SHP77 treated with DMSO at 0.1 percent for 48 hours (cell line): ENCODE measurements around the gene PLB1.

Source experiments
- DNase-seq: peaks from one replicate; lab custom pipeline; 2025; lab: John Stamatoyannopoulos, UW

Gene PLB1

DNA sequence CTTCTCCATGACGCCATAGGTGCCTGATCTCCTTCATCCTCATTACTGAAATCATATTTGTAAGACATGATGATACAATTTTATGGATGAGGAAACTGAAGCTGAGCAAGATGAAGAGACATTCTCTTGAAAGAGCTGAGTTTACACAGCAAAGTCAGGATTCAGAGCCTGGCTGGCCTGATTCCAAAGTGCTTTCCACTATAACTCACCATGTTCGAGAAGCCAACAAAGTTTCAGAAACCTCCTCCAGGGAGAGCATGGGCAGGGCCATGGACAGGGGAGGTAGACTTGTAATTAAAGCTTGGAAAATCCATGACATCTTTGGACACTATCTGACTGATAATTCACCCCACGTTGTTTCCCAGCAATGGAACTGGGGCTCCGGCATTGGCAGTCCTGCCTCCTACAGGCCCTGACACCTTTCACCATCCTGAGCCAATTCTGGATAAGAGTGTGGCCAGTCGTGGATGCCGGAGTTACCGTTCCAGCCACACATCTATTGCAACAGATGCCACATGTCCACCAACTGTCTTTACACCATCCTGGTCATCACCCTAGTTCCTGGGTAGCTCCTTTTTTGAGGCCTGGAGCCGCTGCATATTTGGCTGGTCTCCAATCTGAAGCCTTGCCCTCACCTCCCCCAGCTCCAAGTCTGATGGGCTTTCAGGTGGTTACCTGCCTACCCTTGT is 170.8 kb downstream of the PLB1 start:
- DNase-seq = no peak

DNA sequence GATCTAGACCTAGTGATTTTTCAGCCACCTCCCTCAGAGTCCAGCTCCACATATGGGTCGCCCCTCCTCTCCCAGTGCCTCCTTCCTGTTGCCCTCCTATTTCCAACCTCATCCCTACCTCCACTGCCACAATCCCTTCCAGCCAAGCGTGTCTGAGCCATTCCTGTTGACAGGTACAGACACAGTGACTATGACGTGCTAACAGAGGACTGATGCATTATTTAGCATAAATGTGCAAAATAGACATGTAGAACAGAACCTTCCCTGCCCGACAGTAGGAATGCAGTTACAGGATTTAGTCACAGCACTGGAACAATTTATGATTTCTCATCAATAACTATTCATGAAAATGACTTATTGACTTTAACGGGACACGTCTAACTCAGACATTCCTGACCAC is 171.4 kb downstream of the PLB1 start:
- no peak for DNase-seq

DNA sequence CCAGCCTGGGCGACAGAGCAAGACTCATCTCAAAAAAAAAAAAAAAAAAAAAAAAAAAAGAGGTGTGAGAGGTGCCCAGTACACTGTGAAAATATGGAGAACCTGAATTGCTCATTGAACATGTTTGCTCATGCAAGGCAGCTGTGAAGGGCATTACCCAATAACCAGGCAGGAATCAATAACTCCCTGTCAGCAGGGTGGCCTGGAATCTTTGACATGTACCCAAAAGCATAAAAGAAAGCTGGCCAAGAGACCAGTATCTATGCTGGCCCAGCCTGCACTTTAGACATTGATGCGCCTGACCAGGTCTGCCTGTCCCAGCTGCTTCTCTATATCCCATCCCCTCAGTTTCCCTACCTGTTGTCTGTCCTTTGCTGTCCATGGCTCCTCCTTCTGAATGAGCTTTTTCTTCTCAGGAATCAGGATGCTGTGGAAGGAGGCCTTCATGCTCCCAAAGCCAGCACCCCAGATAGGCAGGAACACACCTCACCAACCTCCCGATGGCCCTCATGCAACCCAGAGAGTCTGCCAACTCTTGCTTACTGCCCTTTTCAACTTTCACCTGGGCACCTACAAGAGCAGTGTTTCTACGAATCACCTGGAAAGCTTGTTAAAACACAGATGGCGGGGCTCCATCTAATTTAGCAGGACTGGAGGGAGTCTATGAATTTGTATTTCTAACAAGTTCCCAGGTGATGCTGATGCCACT is 172.4 kb downstream of the PLB1 start:
- DNase-seq = no peak

DNA sequence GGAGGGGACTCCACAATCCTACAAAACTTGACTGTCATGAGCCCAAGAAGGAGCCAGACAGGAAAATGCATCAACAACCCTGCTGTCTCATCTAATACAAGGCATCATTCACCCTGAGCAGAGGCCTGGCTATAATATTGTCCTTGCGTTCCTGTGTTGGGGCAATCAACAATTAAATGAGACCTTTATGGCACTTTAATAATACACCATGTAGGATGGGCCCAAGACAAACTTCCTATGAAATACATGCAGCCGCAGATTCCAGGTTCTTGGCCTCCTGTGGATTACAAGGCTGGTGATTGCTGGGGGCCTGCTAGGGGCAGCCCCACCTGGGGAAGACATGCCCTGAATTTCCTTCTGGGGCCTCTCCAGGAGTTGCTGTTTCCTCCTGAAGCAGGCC is 173.0 kb downstream of the PLB1 start:
- DNase-seq = no peak

DNA sequence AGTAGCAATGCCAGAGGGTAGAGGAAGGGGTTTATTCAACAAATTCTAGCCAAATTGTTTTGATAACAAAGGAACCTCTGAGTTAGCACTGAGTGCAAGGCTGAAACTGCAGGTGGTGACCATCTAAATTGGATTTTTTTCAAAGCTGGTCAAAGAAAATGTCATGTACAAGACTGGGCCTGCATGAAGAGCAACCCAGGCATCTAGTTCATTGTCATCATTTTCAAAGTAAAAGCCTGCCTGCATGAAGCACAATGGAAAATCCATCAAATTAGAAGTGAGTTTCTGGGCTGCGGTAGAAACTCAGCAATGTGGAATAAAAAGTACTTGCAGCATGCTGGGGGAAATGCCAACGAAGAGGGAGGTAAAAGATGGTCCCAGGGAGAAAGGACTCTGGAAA is 175.0 kb downstream of the PLB1 start:
- DNase-seq = no peak

DNA sequence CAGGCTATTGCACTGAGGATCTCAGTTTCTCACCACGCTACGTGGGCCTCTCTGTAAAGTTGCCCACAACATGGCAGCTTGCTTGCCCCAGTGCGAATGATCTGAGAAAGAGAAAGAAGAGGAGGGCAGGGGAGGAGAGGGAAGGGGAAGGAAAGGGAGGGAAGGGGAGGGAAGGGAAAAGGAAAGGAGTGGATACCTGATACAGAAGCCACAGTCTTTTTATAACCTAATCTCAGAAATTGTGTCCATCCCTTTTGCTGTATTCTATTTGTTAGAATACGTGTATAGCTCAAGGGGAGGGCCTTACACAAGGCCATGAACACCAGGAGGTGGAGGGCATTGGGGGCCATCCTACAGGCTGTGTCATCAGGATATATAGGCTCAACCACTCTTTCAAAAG is 177.5 kb downstream of the PLB1 start:
- no peak for DNase-seq

DNA sequence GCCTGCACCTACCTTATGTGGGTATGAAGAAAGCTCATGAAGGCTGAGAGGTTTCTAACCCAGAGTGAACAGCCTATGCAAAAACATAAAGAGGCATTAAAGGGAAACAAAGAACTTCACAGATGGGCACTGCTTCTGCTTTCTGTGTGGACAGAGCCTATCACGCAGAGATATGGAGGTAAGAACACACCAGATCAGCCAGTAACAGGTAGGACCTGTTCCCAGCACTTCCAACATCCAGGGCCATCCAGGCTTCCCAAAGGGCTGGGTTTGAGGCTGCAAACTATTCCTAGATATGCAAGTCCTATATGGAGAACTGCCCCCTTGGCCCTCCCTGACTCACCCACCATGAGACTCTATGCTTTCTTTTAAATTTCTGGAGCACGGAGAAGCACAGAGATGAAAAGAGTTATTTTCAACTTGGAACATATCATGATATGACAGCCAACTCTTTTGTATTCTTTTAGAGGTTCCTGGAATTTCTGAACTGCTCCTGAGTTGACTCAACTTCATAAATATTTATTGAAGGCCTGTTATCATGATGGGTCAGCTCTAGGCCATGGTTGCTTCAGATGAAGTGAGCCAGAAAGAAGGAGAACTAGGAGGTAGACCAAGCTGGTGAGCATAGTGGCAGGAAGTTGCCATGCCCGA is 178.3 kb downstream of the PLB1 start:
- no peak for DNase-seq

DNA sequence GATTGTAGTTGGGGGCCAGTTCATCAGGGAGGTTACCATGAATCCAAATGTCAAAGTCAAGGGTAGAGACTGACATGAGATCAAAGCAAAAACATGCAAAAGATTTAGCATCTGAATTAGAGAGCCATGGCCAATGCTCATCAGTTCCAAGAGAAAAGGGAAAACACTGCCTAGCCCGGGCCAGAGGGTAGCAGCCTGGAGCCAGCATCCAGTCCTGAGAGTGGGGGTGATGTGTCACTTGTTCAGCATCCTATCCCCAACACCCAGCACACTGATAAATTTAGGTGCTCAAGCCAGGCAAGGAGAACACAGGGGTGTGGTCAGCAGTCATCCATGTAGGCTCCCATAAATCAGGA is 178.8 kb downstream of the PLB1 start:
- DNase-seq = no peak

DNA sequence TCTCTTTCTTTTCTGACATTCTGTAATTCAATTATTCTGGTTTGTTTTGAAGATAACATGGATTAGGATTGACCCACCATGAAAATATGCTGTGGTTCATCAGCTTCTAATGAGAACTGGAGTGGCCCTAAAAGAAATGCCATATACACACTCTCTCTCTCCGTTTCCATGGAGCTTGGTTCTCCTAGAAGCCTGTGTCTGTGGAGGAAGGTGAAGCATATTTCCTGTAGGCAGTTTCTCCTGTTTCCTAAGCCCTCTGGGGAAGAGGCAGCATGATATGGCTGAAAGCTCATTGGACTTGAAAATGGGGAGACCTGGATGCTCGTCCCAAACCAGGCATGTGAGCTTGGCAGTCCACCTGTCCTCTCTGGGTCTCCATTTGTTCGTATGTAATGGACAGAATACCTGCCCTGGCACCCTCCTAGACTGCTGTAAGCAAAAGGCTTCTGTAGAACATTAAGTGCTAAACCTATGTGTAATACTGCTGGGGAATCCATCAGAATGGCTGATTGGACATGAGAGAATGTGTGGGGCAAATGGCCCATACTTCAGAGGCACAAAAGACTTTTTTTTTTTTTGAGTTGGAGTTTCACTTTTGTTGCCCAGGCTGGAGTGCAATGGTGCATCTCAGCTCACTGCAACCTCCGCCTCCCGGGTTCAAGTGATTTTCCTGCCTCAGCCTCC is 180.4 kb downstream of the PLB1 start:
- no peak for DNase-seq

DNA sequence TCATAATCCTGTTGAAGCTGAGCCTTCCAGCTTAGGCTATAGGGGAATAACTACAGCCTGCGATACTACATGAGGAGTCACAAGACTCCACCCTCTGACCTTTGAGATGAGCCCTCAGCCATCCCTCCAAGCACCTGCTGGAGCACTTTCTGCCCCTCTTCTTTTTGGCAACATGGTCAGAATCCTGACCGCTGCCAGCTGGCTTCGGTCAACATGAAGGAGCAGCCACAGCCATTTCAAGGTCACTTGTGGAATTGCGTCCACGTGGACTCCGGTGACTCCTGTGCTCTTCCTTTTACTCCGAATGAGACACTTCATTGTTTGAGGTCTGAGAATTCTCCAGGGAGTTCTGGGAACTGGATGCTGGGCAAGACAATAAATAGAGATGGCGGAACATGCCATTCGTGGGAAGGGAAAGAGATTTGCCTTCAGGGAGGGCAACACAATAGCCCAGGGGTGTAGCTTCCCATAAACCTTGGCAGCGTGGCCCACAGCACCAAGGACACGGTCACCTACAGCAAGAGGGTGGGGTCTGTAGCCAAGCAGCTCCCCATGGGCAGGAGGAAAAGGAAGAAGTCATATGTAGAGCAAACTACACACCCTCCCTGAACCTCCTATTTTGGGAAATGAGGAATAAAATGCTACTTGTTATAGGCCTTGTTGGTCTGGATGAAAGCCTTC is 182.5 kb downstream of the PLB1 start:
- DNase-seq = no peak

DNA sequence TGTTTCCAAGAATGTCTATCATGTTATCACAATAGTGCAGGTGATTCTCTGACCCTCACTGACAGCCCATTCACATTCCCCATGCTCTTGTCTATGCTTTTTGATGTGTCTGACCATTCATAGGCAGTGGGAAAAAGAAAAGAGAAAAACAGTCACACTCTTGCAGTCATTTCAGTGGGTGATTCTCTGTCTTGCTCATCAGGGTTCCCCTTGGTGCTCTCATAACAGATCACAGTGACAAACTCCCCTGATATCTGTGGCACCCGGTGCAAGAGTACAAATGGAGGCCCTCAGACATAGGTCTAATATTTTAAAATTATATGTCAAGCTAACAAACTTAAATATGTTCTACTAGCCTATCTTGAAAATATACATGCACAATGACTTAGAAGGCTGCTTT is 183.1 kb downstream of the PLB1 start:
- DNase-seq = no peak

DNA sequence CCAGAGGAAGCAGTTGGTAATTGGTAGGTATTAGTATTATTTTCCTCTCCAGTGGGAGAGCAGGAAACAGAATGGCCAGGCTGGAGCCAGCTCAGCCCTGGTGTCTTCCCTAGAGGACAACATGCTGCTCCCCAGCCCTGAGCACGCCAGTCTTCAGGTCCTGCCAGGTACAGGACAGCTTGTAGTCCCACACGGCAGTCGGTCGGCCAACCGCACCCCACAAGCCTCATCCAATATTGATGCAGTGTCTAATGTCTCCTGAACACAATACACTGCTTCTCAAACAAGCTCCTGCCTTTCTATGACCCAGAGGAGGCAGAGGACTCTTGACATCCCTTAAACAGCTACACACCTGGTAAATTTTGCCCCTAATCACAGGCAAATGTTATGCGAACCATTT is 184.8 kb downstream of the PLB1 start:
- no peak for DNase-seq

DNA sequence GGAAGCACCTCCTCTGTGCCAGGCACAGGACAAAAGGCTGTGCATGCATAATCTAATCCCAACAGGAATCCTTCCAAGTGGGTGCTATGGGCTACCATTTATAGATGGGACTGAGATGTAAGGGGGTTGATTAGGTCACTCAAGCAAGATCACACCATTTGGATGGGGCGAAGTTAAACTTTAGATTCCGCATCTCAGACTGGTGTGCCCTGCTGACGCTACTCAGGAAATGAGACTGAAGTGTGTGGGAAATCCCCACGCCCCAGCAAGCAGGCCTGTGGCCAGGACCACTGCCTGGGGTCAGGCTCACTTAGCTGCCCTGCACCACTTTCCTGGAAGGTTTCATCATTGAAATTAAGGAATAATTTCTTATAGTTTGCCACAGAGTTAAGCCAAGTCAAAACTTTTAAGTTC is 185.3 kb downstream of the PLB1 start:
- DNase-seq = no peak

DNA sequence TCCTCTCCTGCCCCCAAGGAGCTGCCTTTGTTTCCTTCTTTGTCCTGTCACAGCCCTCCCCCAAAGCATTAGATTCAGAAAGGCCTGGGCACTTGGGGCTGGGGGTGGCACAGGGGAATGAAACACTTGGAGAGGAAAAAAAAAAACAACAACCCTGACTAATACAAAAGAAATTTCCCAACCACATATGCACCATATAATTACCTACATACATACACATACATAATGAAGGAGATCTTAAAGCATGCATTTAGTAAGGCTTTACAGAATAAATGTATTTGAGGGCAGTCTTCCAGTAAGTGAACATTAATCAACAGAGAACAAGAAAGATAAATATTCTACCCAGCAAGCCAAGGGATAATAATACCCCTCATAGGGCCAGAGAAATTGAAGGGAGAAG is 185.7 kb downstream of the PLB1 start:
- no peak for DNase-seq

DNA sequence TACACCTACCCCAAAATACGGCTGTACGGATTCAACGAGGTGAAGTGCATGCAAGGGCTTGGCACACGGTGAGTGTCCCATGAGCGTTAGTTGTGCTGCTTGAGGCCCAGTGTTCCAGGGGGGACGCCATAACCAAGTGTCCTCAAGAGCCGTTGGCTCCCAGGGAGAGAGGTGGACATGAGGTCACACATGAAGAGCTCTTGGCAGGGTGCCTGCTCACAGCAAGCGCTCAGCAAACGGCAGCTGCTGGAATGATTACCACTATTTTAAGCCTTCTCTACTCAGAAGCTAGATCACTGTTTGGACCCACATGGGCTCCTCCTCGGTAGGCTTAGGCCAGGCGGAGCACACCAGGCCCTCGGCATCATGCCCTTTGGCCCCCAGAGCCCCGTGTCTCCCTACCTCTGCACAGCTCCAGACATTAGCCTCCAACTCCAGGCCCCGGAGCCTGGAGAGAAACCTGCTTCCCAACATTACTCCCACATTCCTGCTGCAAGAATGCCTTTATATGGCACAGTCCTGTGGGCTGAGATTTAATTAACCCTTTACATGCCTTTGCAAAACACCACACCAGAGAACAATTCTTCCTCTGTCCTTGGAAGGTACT is 187.3 kb downstream of the PLB1 start:
- DNase-seq = peak; percentile 91

DNA sequence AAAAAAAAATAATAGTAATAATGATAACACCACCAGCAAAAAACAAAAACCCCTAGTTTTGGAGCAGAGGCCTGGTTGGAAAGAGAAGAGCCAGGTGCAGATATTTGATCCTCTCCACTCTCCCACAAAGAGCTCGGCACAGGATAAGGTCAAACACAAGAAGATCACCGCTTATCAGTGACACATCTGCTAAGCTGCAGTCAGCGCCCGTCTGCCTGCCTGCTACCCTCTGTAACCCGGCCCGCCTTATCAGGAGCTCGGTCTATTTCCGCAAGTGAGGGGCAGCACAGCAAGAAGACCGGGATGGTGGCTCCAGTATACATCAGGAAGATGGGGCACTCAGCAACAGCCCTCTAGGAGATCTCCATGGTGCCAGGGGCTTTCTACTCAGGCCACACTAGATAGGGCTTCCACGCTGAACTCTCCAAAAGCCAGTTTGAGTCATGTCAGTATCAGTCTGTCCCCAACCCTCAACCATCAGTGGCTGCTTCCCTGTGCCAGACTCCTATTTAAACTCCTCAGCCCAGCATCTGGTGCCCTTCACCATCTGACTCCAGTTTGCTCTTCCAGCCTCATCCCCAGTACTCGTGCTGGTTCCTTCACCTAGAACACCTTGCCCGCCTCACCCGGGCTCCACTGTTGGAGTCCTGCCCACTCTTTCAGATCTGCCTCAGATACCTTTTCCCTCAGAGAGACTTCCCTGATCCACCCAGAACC is 188.4 kb downstream of the PLB1 start:
- peak; percentile 56 for DNase-seq

DNA sequence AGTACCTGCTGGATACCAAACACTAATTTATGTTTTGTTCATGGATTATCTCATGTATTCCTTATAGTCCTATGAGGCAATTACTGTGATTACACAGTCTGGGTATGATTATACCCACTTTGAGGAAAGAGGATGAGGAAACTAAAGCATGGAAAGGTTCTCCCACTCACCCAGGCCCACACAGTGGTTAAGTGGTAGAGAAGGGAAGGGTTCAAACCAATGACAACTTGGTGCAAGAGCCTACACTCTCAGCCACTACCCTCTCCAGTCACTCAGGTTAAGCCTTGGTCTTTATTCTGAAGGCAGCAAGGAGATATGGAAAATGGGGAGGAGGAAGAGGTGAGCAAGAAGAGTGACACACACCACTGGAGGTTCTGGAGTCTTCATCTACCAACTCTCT is 191.3 kb downstream of the PLB1 start:
- no peak for DNase-seq

DNA sequence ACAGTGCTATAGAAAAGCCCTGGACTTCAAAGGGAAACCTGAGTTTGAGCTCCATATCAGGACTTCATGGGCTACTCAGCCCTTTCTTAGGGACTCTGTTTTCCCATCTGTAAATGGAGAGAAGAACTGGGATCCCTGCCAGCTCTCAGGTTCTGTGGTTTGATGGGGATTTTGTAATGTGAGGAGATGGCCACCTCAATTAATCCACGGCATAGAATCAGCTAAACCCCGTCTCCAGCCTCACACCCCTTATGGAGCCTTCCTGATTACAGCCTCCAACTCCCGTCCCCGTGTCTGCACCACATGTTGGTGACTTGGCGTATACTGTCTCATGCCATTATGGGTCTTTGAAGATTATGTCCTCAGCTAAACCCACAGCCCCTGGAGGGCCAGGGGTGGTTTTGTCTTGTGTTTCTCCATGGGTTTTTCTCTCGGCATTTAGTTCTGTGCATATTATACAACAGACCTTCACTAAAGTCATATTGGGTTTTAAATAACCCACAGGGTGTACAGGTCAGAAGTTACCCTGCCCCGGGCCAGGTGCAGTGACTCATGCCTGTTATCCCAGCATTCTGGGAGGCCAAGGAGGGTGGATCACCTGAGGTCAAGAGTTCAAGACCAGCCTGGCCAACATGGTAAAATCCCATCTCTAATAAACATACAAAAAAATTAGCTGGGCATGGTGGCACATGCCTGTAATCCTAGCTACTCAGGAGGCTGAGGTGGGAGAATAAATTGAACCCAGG is 192.0 kb downstream of the PLB1 start:
- no peak for DNase-seq

DNA sequence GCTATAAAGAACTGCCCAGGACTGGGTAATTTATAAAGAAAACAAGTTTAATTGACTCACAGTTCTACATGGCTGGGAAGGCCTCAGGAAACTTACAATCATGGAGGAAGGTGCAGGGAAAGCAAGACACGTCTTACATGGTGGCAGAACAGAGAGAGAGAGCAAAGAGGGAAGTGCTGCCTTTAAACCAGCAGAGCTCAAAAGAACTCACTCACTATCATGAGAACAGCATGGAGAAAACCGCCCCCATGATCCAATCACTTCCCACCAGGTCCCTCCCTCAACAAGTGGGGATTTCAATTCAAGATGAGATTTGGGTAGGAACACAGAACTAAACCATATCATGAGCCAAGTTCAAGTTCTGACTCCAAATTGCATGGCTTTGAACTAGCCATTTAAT is 193.0 kb downstream of the PLB1 start:
- DNase-seq = no peak

DNA sequence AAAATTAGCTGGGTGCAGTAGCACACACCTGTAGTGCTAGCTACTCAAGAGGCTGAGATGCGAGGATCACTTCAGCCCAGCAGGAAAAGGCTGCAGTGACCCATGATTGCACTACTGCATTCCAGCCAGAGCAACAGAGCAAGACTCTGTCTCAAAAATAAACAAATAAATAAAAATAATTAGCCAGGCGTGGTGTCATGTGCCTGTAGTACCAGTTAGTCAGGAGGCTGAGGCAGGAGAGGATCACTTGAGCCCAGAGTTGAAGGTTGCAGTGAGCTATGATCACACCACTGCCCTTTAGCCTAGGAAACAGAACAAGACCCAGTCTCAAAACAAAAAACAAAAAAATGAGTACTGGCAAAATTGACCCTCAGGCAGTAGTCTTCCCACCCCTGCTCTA is 193.9 kb downstream of the PLB1 start:
- no peak for DNase-seq

DNA sequence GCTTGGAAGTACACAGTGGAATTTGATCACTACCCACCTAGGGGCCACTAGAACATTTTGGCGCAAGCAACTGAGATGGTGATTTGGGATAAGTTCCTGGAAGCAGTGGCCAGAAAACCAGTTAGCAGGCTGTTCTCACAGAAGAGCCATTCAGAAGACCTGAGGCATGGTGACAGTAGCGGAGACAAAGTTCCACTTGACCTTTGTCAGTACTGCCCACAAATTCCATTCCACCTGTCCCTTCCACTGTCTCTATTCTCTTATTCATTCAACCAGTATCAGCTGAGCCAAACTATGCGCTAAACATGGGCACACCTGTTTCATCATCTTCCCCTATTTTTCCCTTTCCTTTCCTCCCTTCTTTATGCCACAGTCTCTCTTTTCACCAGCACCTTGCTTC is 196.6 kb downstream of the PLB1 start:
- DNase-seq = no peak
